Transverse colon (tissue), 4 donors: ENCODE measurements around the gene LYRM4. TPM values are rescaled to one million over a fixed set of nuclear protein-coding genes. Genes with fewer than 3 reads are reported as not detected.

ENCODE experiments used
- DNase-seq: peaks from one replicate; pipeline ENCODE4 v3.0.0-alpha.2; 2019
- H3K27ac ChIP-seq, 4 donors: fragments of 200-600 bp; sonication (generic); 2 replicates each; pipeline ENCODE4 v1.5.1; 2016 to 2018; ENCODE audit warnings: inconsistent platforms in 4 of 4
- H3K27me3 ChIP-seq: fragments of 200-600 bp; sonication (generic); 2 replicates; pipeline ENCODE4 v1.5.1; 2017; ENCODE audit warnings: inconsistent platforms
- H3K36me3 ChIP-seq, 4 donors: fragments of 200-600 bp; sonication (generic); 2 replicates each; pipeline ENCODE4 v1.5.1; 2017 to 2019; ENCODE audit warnings: inconsistent platforms in 4 of 4
- H3K4me1 ChIP-seq, 4 donors: fragments of 200-600 bp; sonication (generic); 2 replicates each; pipeline ENCODE4 v1.5.1; 2017 to 2020; ENCODE audit warnings: inconsistent platforms in 4 of 4
- H3K4me3 ChIP-seq, 4 donors: fragments of 200-600 bp; sonication (generic); 1 replicate in 1 of 4; 2 replicates in 3 of 4; pipeline versions ENCODE4 v1.5.1 to v1.6.1; 2017 to 2019; ENCODE audit warnings: inconsistent platforms in 4 of 4
- H3K9me3 ChIP-seq, 2 donors: fragments of 200-600 bp; sonication (generic); 2 replicates each; pipeline ENCODE4 v1.5.1; 2017 to 2019; ENCODE audit warnings: inconsistent platforms in 2 of 2
- CTCF ChIP-seq, 5 experiments: fragments of 200-600 bp in 3 of 5; fragments of 450-650 bp in 2 of 5; sonication (generic) in 3 of 5; IDR thresholded peaks; 1 replicate in 2 of 5; 2 replicates in 3 of 5; pipeline ENCODE4 v1.5.1; 2016 to 2017; ENCODE audit warnings: antibody characterized with exemption in 5 of 5, inconsistent platforms in 3 of 5, mild to moderate bottlenecking in 2 of 5, moderate library complexity in 1 of 5
- EP300 ChIP-seq: sonication (generic); formaldehyde crosslinking; IDR thresholded peaks from one replicate; pipeline ENCODE4 v1.6.1; 2017; ENCODE audit warnings: antibody characterized with exemption, low read depth
- POLR2A ChIP-seq: fragments of 450-650 bp; IDR thresholded peaks from one replicate; pipeline ENCODE4 v1.6.1; 2016; ENCODE audit warnings: antibody characterized with exemption, mild to moderate bottlenecking, moderate library complexity
- POLR2AphosphoS5 ChIP-seq, 3 donors: sonication (generic); formaldehyde crosslinking; IDR thresholded peaks; one replicate each; pipeline ENCODE4 v1.6.1; 2016; ENCODE audit warnings: antibody characterized with exemption in 3 of 3
- WGBS, 2 donors: methylation state at CpG; one replicate each; pipeline ENCODE4 v1.1.5; 2018; ENCODE audit warnings: low coverage in 1 of 2; 5-methylcytosine and 5-hydroxymethylcytosine counted together
- in situ Hi-C, 4 donors: fragments of 200-750 bp; cut with MboI; loops; one replicate each; pipeline versions ENCODE4 v1.15.0 to v1.15.1; 2017; ENCODE audit warnings: low sequenced_read_pairs in 3 of 4, low pct_ligation_motif_present in 1 of 4, low pct_unique_long_range_greater_than_20kb in 1 of 4
- intact Hi-C: fragments of 100-400 bp; cut with DNase I; formaldehyde crosslinking; loops from one replicate; pipeline ENCODE4 v1.15.1; 2023; ENCODE audit warnings: low total_unique reads
- total RNA-seq, 4 donors: library from RNA; depleted of rRNA; stranded (reverse); fragments of >200 nt; gene quantifications; one replicate each; pipeline ENCODE4 v1.1.0, GENCODE V29; 2016

Gene LYRM4
- total RNA-seq, 4 donors from 2014 or later = 3.0 to 14.0 (median 6.9) TPM

DNA sequence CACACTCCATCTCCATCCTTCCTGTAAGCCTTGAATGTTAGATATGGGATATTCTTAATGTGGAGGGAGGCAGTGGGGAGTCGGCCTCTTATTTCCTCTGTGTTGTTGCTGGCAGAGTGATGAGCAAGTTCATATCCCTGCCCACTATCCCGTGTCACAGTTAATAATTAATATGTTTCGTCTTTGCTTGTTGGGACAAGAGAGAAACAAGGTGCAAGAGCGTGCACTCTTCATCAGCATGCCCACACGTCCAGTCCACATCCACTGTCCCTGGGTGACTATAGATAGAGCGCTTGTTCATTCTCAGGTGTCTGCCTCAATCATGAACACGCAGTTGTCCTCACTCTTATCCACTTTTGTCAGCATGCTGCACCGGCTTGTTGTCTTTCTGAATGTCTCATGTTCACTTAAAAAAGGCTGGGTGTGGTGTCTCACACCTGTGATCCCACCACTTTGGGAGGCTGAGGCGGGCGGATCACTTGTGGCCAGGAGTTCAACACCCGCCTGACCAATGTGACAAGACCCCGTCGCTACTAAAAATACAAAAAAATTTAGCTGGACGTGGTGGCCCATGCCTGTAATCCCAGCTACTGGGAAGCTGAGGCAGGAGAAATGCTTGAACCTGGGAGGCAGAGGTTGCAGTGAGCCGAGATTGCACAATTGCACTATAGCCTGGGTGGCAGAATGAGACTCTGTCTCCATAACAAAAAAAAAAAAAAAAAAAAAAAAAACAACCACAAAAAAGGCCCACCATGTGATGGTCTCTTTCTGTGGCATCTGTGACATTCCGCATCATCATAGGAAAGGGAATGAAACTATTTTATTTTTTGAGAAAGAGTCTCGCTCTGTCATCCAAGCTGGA lies 141.4 kb downstream of the LYRM4 start:
- no peak overlapping the region for H3K27ac ChIP-seq
- intact Hi-C loops = loop anchor here (1.0 kb wide), 1 partner anchor 41 kb away; no protein-coding TSS in a partner anchor
- DNase-seq = no peak
- in situ Hi-C loops = no loop called here
- no peak overlapping the region for H3K4me3 ChIP-seq
- no peaks in the 10 kb centered on the region for H3K9me3 ChIP-seq
- WGBS, 2 donors = 84 to 90% methylated on average over 10 to 17 of the region's 17 CpGs
- H3K4me1 ChIP-seq = no peaks in the 10 kb centered on the region
- no peaks in the 10 kb centered on the region for H3K36me3 ChIP-seq
- TF ChIP-seq CTCF (IDR thresholded peaks at IDR 0.05) (no peak), EP300 (no peak), POLR2AphosphoS5 (IDR thresholded peaks at IDR 0.05) (no peak), POLR2A (no peak)
- no peaks in the 10 kb centered on the region for H3K27me3 ChIP-seq

DNA sequence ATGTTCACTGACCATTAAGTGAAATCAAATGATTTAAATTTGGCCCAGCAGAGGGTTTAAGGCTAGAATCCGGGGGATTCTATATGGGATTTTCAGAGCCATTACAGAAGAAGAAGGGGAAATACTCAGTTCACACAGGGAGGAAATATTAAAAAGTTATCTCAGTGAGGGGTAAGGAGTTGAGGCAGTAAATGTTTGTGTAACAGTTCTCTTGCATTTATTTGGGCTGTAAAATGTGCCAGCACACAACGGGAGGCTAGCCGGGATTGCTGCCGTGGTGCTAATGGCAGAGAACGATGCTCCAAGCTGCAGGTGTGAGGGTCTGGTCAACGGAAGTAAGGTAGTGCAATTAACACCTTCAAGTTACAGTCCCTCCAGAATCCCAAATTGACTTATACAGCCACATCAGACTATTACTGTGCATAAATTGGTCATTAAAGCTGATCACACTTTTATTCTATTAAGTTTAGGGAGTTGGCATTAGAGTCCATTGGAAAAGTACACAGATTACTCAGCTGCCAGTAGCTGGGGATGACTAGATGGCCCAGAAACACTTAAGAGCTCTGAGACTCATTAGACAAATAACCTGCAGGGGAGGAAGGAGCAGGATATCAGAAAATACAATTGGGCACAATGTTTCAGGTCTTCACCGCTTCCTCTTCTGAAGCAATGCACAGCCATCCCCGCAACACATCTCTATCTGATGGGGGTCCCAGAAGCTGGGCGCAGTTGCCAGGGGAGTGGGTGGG lies 144.3 kb downstream of the LYRM4 start:
- no peak for TF ChIP-seq EP300
- no peak for TF ChIP-seq POLR2A
- no peak for TF ChIP-seq CTCF (IDR thresholded peaks at IDR 0.05)
- TF ChIP-seq POLR2AphosphoS5 (IDR thresholded peaks at IDR 0.05) = no peak
- intact Hi-C loops (no loop called here), in situ Hi-C loops (no loop called here)
- H3K4me3 ChIP-seq = no peak overlapping the region
- no peak for DNase-seq
- H3K27me3 ChIP-seq = no peaks in the 10 kb centered on the region
- H3K27ac ChIP-seq = no peak overlapping the region
- no peaks in the 10 kb centered on the region for H3K36me3 ChIP-seq
- WGBS, 2 donors = 81 to 92% methylated on average over 1 to 9 of the region's 9 CpGs
- H3K9me3 ChIP-seq = no peaks in the 10 kb centered on the region
- no peaks in the 10 kb centered on the region for H3K4me1 ChIP-seq

DNA sequence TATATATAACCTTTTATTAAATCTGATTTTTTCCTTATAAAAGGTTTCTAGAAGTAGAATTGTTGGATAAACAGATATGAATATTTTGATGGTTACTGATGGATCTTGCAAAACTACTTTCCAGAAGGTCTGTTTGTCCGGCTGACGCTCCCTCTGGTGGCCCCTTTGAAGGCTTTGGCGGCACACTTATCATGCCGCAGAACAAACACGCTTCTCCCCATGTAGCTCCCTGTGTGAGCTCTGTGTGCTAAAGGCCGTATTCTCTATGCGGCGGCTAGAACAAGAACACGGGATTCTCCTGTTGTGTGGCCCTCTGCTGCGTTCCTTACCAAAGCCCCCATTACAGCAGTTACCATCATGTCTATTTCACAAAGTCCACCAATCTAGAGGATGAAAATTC lies 145.6 kb downstream of the LYRM4 start:
- DNase-seq = peak; percentile 40

More for the DNA sequence above, 145.6 kb downstream of the LYRM4 start:
- TF ChIP-seq CTCF (IDR thresholded peaks at IDR 0.05) (peak in 4 of 5 experiments; percentile 28 to 36 (median 32)), POLR2AphosphoS5 (IDR thresholded peaks at IDR 0.05) (no peak)
- in situ Hi-C loops (no loop called here), intact Hi-C loops (no loop called here)
- H3K4me3 ChIP-seq = no peak overlapping the region
- 40 to 65% methylated on average over 1 to 10 of the region's 10 CpGs for WGBS, 2 donors
- H3K9me3 ChIP-seq = no peaks in the 10 kb centered on the region
- no peaks in the 10 kb centered on the region for H3K36me3 ChIP-seq
- H3K4me1 ChIP-seq = no peaks in the 10 kb centered on the region
- no peak overlapping the region for H3K27ac ChIP-seq
- no peaks in the 10 kb centered on the region for H3K27me3 ChIP-seq
